ENCODE measurements around the gene CENPS.

- TF ChIP-seq CTCF (conservative IDR thresholded peaks at IDR 0.05; ENCODE audit: low read depth, low read length) (no peak), EZH2 (IDR thresholded peaks at IDR 0.05; ENCODE audit: low read length, unreplicated experiment) (no peak)
These were observed 20.1 kb downstream of the CENPS start for GRCh38 chr1:10450156-10450814.

Data from PC-3 (cell line).